Kidney epithelial cell (primary cell): ENCODE measurements around the gene CACNB1. TPM values are rescaled to one million over a fixed set of nuclear protein-coding genes. Genes with fewer than 3 reads are reported as not detected.

ENCODE experiments used
- DNase-seq: peaks from one replicate; pipeline ENCODE4 v3.0.0-alpha.2; 2010; ENCODE audit warnings: low read depth
- H3K27me3 ChIP-seq: 2 replicates; pipeline ENCODE4 v1.6.0; 2011; ENCODE audit warnings: low read length; ENCODE audit not compliant: control insufficient read depth, insufficient read depth
- H3K36me3 ChIP-seq: 2 replicates; pipeline ENCODE4 v1.5.1; 2011; ENCODE audit warnings: low read length; ENCODE audit not compliant: control insufficient read depth, insufficient read depth
- H3K4me3 ChIP-seq: 2 replicates; pipeline ENCODE4 v1.5.1; 2011; ENCODE audit warnings: low read depth, mild to moderate bottlenecking, control low read depth, low read length
- CTCF ChIP-seq: IDR thresholded peaks from 2 replicates; pipeline ENCODE4 v1.5.1; 2011; ENCODE audit warnings: mild to moderate bottlenecking, moderate library complexity, low read length, control low read depth, inconsistent platforms; ENCODE audit not compliant: insufficient read depth, poor library complexity, severe bottlenecking
- total RNA-seq: library from RNA; depleted of rRNA; stranded (reverse); fragments of >200 nt; gene quantifications from 2 replicates; pipeline ENCODE4 v1.2.3, GENCODE V29; 2015

CACNB1 gene
- total RNA-seq, 1 donor from 2014 or later: 6.0 TPM

- Histone ChIP-seq H3K36me3 (no peaks in the 10 kb centered on the region), H3K4me3 (no peak overlapping the region), H3K27me3 (peaks cover 32% of the 10 kb centered on the region)
- DNase-seq: no peak
- TF ChIP-seq CTCF: no peak
Measured at GRCh38 chr17:39147221-39148185, 50.0 kb downstream of the CACNB1 start.

- TF ChIP-seq CTCF: no peak
- H3K36me3 ChIP-seq: no peaks in the 10 kb centered on the region
- no peak for DNase-seq
Measured at GRCh38 chr17:39146273-39146672, 51.2 kb downstream of the CACNB1 start.

DNA sequence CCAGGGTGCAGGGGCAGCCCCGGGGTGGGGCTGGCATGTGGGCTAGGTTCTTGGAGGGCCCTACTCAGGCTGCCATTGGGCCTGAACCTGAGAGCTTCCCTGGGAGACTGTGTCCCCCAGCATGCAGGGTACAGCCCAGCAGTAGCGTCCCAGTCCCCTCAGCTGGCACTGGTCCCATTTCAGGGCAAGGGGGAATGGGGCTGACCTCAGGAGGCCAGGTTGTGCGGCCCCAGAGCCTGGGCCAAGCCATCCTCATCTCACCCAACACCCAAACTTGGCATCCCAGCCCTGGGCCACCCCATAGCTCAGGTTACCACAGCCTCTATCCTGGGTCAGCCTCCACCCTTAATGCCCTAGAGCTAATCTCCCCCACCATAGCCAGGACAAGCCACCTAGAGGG, 52.3 kb downstream of the CACNB1 start:
- DNase-seq: no peak
- Histone ChIP-seq H3K27me3 (peaks cover 14% of the 10 kb centered on the region), H3K36me3 (no peaks in the 10 kb centered on the region), H3K4me3 (no peak overlapping the region)
- TF ChIP-seq CTCF: no peak

More at GRCh38 chr17:39146273-39146672, 51.2 kb downstream of the CACNB1 start:
- Histone ChIP-seq H3K4me3 (no peak overlapping the region), H3K27me3 (peaks cover 25% of the 10 kb centered on the region)

GRCh38 chr17:39144416-39144840, 53.0 kb downstream of the CACNB1 start:
- no peak for DNase-seq

DNA sequence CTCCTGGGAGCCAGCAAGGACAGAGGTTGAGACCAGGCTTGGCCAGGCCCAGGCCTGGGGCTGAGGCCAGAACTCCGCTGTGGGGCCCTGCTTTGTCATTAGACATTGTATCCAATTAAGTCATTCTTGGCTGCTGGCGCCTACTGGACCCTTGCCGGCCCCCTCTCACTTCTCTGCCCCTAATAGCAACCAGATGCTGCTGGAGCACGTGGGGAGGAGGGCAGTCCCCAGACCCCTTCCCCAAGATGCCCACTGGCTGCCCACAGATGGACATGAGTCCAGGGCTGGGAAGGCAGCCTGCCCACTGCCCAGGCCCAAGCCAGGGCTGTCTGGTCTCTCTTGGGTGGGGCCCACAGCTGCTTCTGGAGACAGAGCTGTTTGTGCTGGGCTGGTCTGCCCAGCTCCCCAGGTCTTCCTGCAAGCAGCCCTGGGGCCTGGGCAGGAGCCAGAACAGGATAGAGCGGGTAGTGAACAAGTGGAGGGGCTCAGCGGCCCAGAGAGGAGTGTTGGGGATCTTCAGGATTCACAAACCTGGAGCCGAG, 53.8 kb downstream of the CACNB1 start:
- Histone ChIP-seq H3K4me3 (no peak overlapping the region), H3K36me3 (no peaks in the 10 kb centered on the region), H3K27me3 (peaks cover 2% of the 10 kb centered on the region)
- DNase-seq: no peak
- no peak for TF ChIP-seq CTCF

More at GRCh38 chr17:39144416-39144840, 53.0 kb downstream of the CACNB1 start:
- no peak overlapping the region for H3K4me3 ChIP-seq
- TF ChIP-seq CTCF: no peak
- peaks cover 9% of the 10 kb centered on the region for H3K27me3 ChIP-seq
- no peaks in the 10 kb centered on the region for H3K36me3 ChIP-seq
